ENCODE data around the gene BPHL.
"Not testable (repeated sequence)": the region's sequence is repeated elsewhere in the genome, so short reads cannot be mapped to it uniquely, and the experiment has no call there.

BPHL gene

GRCh38 chr6:3157131-3157933 lies 38.8 kb downstream of the BPHL start, which contains the start of gene TUBB2A:
Gene TUBB2A (minus strand): TSS chr6:3157544. CDS start chr6:3157463, 81 bp downstream.
- peak; percentile 76 for DNase-seq

DNA sequence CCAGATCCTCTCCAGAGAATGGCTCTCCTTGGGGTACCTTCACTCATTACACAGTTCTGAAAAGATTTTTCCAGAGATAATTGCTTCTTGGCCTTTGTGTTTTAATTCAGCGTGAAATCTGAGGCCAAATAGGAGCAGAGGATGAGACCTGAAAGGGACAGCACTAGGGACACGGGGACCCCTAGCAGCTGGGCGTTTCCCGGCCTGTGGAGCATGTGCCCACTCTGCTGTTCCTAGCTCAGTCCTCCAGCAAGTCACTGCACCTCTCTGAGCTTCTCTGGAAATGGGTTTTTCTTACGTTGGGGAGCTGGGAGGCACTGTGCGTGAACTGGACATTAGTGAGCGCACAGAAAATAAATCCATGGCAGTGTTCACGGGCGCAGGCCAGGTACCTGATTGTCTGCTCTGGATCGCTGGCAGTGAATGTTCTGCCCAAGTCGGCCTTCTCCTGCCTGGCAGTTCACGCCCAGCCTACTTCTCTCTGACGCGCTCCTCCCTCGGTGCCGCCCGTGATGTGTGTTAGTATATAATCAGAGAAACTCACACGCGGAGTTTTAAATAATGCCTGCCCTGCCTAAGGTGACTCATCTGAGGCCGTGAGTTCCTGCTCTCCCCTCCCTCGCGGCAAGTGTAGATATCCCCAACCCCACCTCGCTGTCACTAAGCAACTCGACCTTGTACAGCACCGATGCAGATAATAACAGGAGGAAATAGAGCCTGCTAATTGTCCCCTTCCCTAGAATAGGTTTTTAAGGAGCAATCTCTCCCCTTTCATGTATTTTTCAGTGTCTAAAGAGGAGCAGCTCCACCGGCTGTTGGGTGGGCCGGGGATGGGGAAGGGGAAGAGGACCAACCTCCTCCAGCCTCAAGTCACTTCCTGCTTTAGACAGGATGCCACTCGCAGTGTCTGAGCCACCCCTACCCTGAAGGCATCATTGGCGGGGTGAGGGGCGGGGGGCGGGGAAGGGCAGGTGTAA lies 41.6 kb downstream of the BPHL start:
- DNase-seq, result peak; percentile 22

- DNase-seq, result no peak
Observed at GRCh38 chr6:3162067-3162497, 43.6 kb downstream of the BPHL start.

- DNase-seq, result peak; percentile 48
Observed at GRCh38 chr6:3162565-3163247, 44.2 kb downstream of the BPHL start.

GRCh38 chr6:3163248-3163594 lies 44.7 kb downstream of the BPHL start:
- DNase-seq, result no peak

DNA sequence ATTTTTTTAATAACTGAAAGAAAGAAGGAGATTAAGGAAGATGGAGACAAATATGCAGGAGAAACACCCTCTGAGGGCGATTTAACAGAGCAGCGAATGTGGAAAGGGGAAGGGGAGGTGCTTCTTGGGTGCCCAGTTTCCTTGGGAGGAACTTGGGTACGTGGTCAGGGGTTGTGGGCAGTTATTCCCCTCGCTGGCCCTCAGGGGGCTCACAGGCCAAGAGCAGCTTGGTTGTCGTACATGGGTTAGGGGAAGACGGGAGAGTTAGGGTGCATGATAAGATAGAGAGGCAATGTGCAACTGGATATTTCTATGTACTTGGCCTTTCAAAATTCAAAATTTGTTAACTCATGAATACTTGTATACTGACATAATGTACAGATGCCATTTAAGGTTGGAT lies 45.9 kb downstream of the BPHL start:
- DNase-seq, result no peak

GRCh38 chr6:3165631-3166534 lies 47.4 kb downstream of the BPHL start:
- DNase-seq, result no peak

DNA sequence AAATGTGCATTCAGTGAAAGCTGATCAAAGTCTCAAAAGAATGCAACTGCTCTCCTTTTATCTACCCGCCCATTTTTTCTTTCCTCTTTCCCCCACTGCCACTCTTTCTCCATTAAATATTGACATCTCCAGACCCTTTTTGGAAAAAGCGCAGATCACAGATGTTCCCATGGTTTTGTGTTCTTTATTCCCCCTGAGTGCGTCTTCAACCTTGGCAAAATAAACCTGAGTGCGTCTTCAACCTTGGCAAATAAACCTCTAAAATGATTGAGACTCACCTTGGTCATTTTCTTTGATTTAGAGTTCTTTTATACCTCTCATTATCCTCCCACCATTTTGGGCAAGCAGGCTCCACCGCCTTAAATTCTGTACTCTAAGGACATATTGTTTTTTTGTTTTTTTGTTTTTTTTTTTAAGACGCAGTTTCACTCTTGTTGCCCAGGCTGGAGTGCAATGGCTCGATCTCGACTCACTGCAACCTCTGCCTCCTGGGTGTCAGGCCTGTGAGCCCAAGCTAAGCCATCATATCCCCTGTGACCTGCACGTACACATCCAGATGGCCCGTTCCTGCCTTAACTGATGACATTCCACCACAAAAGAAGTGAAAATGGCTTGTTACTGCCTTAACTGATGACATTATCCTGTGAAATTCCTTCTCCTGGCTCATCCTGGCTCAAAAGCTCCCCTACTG lies 48.2 kb downstream of the BPHL start:
- not testable (repeated sequence) for DNase-seq

- not testable (repeated sequence) for DNase-seq
Observed at GRCh38 chr6:3168046-3168445, 49.5 kb downstream of the BPHL start.

GRCh38 chr6:3170676-3171075 lies 52.2 kb downstream of the BPHL start:
- DNase-seq, result not testable (repeated sequence)

DNA sequence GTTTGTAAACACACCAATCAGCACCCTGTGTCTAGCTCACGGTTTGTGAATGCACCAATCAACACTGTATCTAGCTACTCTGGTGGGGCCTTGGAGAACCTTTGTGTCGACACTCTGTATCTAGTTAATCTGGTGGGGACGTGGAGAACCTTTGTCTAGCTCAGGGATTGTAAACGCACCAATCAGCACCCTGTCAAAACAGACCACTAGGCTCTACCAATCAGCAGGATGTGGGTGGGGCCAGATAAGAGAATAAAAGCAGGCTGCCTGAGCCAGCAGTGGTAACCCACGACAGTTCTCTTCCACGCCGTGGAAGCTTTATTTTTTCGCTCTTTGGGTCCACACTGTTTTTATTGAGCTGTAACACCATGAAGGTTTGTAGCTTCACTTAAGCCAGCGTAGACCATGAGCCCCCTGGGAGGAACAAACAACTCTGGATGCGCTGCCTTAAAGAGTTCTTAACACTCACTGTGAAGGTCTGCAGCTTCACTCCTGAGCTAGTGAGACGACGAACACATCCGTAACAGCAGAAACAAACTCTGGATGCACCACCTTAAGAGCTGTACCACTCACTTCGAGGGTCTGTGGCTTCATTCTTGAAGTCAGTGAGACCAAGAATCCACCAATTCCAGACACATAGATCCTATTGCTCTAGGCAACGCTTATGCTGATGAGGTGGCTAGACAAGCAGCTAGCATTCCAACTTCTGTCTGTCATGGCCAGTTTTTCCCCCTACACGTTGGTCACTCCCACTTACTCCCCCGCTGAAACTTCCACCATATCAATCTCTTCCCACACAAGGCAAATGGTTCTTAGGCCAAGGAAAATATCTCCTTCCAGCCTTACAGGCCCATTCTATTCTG lies 53.0 kb downstream of the BPHL start:
- DNase-seq, result not testable (repeated sequence)

GRCh38 chr6:3172789-3173188 lies 54.3 kb downstream of the BPHL start:
- DNase-seq, result not testable (repeated sequence)

GRCh38 chr6:3173636-3174089 lies 55.2 kb downstream of the BPHL start:
- DNase-seq, result not testable (repeated sequence)

DNA sequence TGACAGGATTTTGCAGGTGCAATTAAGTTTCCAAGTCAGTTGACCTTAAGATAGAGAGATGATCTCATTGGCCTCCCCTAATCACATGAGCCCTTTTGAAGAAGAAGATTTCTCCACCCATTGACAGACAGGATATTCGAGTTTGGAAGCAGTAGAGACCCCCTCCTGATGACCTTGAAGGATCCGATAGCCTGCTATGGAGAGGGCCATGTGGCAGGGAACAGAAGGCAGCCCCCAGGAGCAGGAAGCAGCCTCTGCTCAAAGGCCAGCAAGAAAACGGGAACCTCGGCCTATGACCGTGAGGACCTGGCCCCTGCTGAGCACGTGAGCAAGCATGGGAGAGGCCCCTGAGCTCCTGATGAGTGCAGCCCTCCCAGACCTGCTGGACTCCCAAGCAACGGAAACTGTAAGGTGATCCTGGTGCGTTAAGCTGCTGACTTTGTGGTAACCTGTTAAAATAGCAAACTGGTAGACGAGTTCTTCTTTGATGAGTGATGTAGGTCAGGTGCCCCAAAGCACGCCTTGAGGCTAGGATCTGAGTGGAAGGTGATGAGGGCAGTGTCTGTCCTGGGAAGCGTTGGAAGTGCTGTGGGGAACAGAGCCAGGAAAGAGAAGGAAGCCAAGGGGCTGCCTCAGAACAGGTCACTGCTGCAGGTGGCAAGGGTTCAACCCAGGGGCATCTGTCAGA lies 57.3 kb downstream of the BPHL start:
- DNase-seq, result no peak

- no peak for DNase-seq
Observed at GRCh38 chr6:3176562-3177355, 58.2 kb downstream of the BPHL start.

GRCh38 chr6:3178666-3179065 lies 60.2 kb downstream of the BPHL start:
- not testable (repeated sequence) for DNase-seq

- DNase-seq, result not testable (repeated sequence)
Observed at GRCh38 chr6:3179945-3180344, 61.4 kb downstream of the BPHL start.

GRCh38 chr6:3181105-3181504 lies 62.6 kb downstream of the BPHL start:
- DNase-seq, result no peak

GRCh38 chr6:3183066-3183465 lies 64.6 kb downstream of the BPHL start:
- DNase-seq, result no peak
